GM19328 (cell line): ENCODE data around the gene UXT.
"Not testable (repeated sequence)": the region's sequence is repeated elsewhere in the genome, so short reads cannot be mapped to it uniquely, and the experiment has no call there.

ENCODE experiments used
- ATAC-seq: cut with Tn5 transposase; IDR thresholded peaks from one replicate; pipeline ENCODE4 v1.9.1; 2021; ENCODE audit warnings: mild to moderate bottlenecking, moderate library complexity; ENCODE audit not compliant: unreplicated experiment

Gene UXT

GRCh38 chrX:47658684-47659420, at the start of gene UXT:
Gene UXT (minus strand): TSS chrX:47659180. CDS start chrX:47658927, 253 bp downstream.
- peak; percentile 72 for ATAC-seq

- ATAC-seq, result no peak
These were observed 48.2 kb upstream of the UXT start for GRCh38 chrX:47707031-47707780.

GRCh38 chrX:47706575-47706974, 47.6 kb upstream of the UXT start:
- no peak for ATAC-seq

- no peak for ATAC-seq
These were observed 45.8 kb upstream of the UXT start for GRCh38 chrX:47704736-47705135.

GRCh38 chrX:47697181-47697580, 38.2 kb upstream of the UXT start:
- ATAC-seq, result no peak

- no peak for ATAC-seq
These were observed 31.2 kb upstream of the UXT start for GRCh38 chrX:47690175-47690574.

GRCh38 chrX:47687263-47687662, 28.3 kb upstream of the UXT start:
- ATAC-seq, result no peak

- ATAC-seq, result no peak
These were observed 24.8 kb upstream of the UXT start for GRCh38 chrX:47683829-47684205.

- no peak for ATAC-seq
These were observed 24.3 kb upstream of the UXT start for GRCh38 chrX:47683184-47683828.

- not testable (repeated sequence) for ATAC-seq
These were observed 17.2 kb upstream of the UXT start for GRCh38 chrX:47675959-47676859.

GRCh38 chrX:47674776-47675175, 15.8 kb upstream of the UXT start:
- no peak for ATAC-seq

- not testable (repeated sequence) for ATAC-seq
These were observed 6.8 kb upstream of the UXT start for GRCh38 chrX:47665797-47666196.

- ATAC-seq, result no peak
These were observed 5.8 kb upstream of the UXT start for GRCh38 chrX:47664737-47665136.

- ATAC-seq, result no peak
These were observed 3.2 kb upstream of the UXT start for GRCh38 chrX:47662144-47662657.

- no peak for ATAC-seq
These were observed 2.6 kb upstream of the UXT start for GRCh38 chrX:47661539-47661938.

- ATAC-seq, result no peak
These were observed 394 bp upstream of the UXT start for GRCh38 chrX:47659421-47659726.

- no peak for ATAC-seq
These were observed 688 bp downstream of the UXT start for GRCh38 chrX:47658301-47658683.

GRCh38 chrX:47651043-47651905, 7.7 kb downstream of the UXT start:
- no peak for ATAC-seq

- ATAC-seq, result peak; percentile 92
These were observed 8.6 kb downstream of the UXT start, which contains the start of gene ELK1 for GRCh38 chrX:47650164-47651042. Gene ELK1 (minus strand): TSS chrX:47650563. CDS start chrX:47641441, 9,122 bp downstream.
